HUES6 (cell line): ENCODE results near the gene TAF3.

Source experiments
- H3K27ac ChIP-seq: 2 replicates; pipeline ENCODE4 v1.7.0; 2013; ENCODE audit warnings: low read depth, mild to moderate bottlenecking, low read length, inconsistent platforms
- H3K27me3 ChIP-seq: 2 replicates; pipeline ENCODE4 v1.6.1; 2013; ENCODE audit warnings: low read length; ENCODE audit not compliant: control insufficient read depth, insufficient read depth
- H3K36me3 ChIP-seq: 2 replicates; pipeline ENCODE4 v1.6.1; 2013; ENCODE audit warnings: low read length; ENCODE audit not compliant: control insufficient read depth, insufficient read depth
- H3K4me1 ChIP-seq: 2 replicates; pipeline ENCODE4 v1.6.1; 2013; ENCODE audit warnings: low read length; ENCODE audit not compliant: control insufficient read depth, insufficient read depth
- H3K4me3 ChIP-seq: 2 replicates; pipeline ENCODE4 v1.5.1; 2013; ENCODE audit warnings: low read depth, low read length
- H3K9ac ChIP-seq: one replicate; pipeline ENCODE4 v1.6.1; 2013; ENCODE audit warnings: mild to moderate bottlenecking, low read length
- H3K9me3 ChIP-seq: 2 replicates; pipeline ENCODE4 v1.6.1; 2013; ENCODE audit warnings: low read depth, low read length; ENCODE audit not compliant: control insufficient read depth, insufficient read depth

The TAF3 gene

GRCh38 chr10:7902413-7902812, 84.1 kb downstream of the TAF3 start:
- H3K9me3 ChIP-seq = no peaks in the 10 kb centered on the region
- no peak overlapping the region for H3K4me3 ChIP-seq
- H3K4me1 ChIP-seq = no peaks in the 10 kb centered on the region
- H3K27ac ChIP-seq = no peak overlapping the region
- H3K27me3 ChIP-seq = no peaks in the 10 kb centered on the region
- no peaks in the 10 kb centered on the region for H3K36me3 ChIP-seq
- no peak overlapping the region for H3K9ac ChIP-seq

- Histone ChIP-seq H3K27me3 (no peaks in the 10 kb centered on the region), H3K27ac (no peak overlapping the region), H3K9me3 (no peaks in the 10 kb centered on the region), H3K9ac (no peak overlapping the region), H3K4me1 (no peaks in the 10 kb centered on the region), H3K4me3 (no peak overlapping the region), H3K36me3 (no peaks in the 10 kb centered on the region)
Observed at GRCh38 chr10:7903851-7904250, 85.5 kb downstream of the TAF3 start.

- Histone ChIP-seq H3K27ac (no peak overlapping the region), H3K27me3 (no peaks in the 10 kb centered on the region), H3K36me3 (no peaks in the 10 kb centered on the region), H3K4me3 (no peak overlapping the region), H3K9me3 (no peaks in the 10 kb centered on the region), H3K4me1 (no peaks in the 10 kb centered on the region), H3K9ac (no peak overlapping the region)
Observed at GRCh38 chr10:7906128-7906527, 87.8 kb downstream of the TAF3 start.

- no peaks in the 10 kb centered on the region for H3K36me3 ChIP-seq
- H3K4me1 ChIP-seq = 0 out of 2 replicates have a peak, but pooled peaks cover 5% of the 10 kb centered on the region
- no peaks in the 10 kb centered on the region for H3K9me3 ChIP-seq
- H3K27ac ChIP-seq = no peak overlapping the region
- H3K9ac ChIP-seq = no peak overlapping the region
- no peaks in the 10 kb centered on the region for H3K27me3 ChIP-seq
- no peak overlapping the region for H3K4me3 ChIP-seq
Observed at GRCh38 chr10:7908541-7909210, 90.4 kb downstream of the TAF3 start.

GRCh38 chr10:7913126-7913872, 95.0 kb downstream of the TAF3 start:
- H3K27me3 ChIP-seq = no peaks in the 10 kb centered on the region
- H3K4me3 ChIP-seq = no peak overlapping the region
- no peak overlapping the region for H3K9ac ChIP-seq
- H3K9me3 ChIP-seq = no peaks in the 10 kb centered on the region
- H3K27ac ChIP-seq = no peak overlapping the region
- no peaks in the 10 kb centered on the region for H3K36me3 ChIP-seq
- 0 out of 2 replicates have a peak, but pooled peaks cover 5% of the 10 kb centered on the region for H3K4me1 ChIP-seq

GRCh38 chr10:7915923-7916536, 97.7 kb downstream of the TAF3 start:
- Histone ChIP-seq H3K36me3 (no peaks in the 10 kb centered on the region), H3K4me1 (0 out of 2 replicates have a peak, but pooled peaks cover 5% of the 10 kb centered on the region), H3K27me3 (no peaks in the 10 kb centered on the region), H3K9ac (no peak overlapping the region), H3K27ac (no peak overlapping the region), H3K9me3 (no peaks in the 10 kb centered on the region), H3K4me3 (no peak overlapping the region)

- no peak overlapping the region for H3K27ac ChIP-seq
- no peak overlapping the region for H3K4me3 ChIP-seq
- no peaks in the 10 kb centered on the region for H3K27me3 ChIP-seq
- H3K4me1 ChIP-seq = 0 out of 2 replicates have a peak, but pooled peaks cover 4% of the 10 kb centered on the region
- H3K9me3 ChIP-seq = no peaks in the 10 kb centered on the region
- H3K9ac ChIP-seq = no peak overlapping the region
- no peaks in the 10 kb centered on the region for H3K36me3 ChIP-seq
Observed at GRCh38 chr10:7917736-7918135, 99.4 kb downstream of the TAF3 start.

GRCh38 chr10:7922707-7923106, 104.4 kb downstream of the TAF3 start:
- no peaks in the 10 kb centered on the region for H3K27me3 ChIP-seq

GRCh38 chr10:7928536-7928935, 110.2 kb downstream of the TAF3 start:
- Histone ChIP-seq H3K27ac (no peak overlapping the region), H3K9ac (no peak overlapping the region), H3K4me1 (no peaks in the 10 kb centered on the region), H3K27me3 (no peaks in the 10 kb centered on the region), H3K9me3 (no peaks in the 10 kb centered on the region), H3K36me3 (no peaks in the 10 kb centered on the region), H3K4me3 (no peak overlapping the region)

More at GRCh38 chr10:7922707-7923106, 104.4 kb downstream of the TAF3 start:
- Histone ChIP-seq H3K4me3 (no peak overlapping the region), H3K9me3 (no peaks in the 10 kb centered on the region), H3K9ac (no peak overlapping the region), H3K27ac (no peak overlapping the region), H3K4me1 (no peaks in the 10 kb centered on the region), H3K36me3 (no peaks in the 10 kb centered on the region)

- Histone ChIP-seq H3K9ac (no peak overlapping the region), H3K36me3 (no peaks in the 10 kb centered on the region), H3K9me3 (0 out of 2 replicates have a peak, but pooled peaks cover 2% of the 10 kb centered on the region), H3K4me1 (no peaks in the 10 kb centered on the region), H3K4me3 (no peak overlapping the region), H3K27me3 (no peaks in the 10 kb centered on the region), H3K27ac (no peak overlapping the region)
Observed at GRCh38 chr10:7932301-7933036, 114.2 kb downstream of the TAF3 start.
